Medulla oblongata (tissue), 1 donor: ENCODE measurements around the gene FBXW7.

Source experiments
- DNase-seq: peaks from one replicate; pipeline ENCODE4 v3.0.0-alpha.2; 2015; ENCODE audit errors: extremely low spot score

Gene FBXW7

GRCh38 chr4:152471251-152471792 lies 64.6 kb downstream of the FBXW7 start:
- DNase-seq = no peak

- no peak for DNase-seq
Measured at GRCh38 chr4:152468408-152468807, 67.5 kb downstream of the FBXW7 start.

- no peak for DNase-seq
Measured at GRCh38 chr4:152467101-152467500, 68.8 kb downstream of the FBXW7 start.

- no peak for DNase-seq
Measured at GRCh38 chr4:152464030-152464823, 71.7 kb downstream of the FBXW7 start.

GRCh38 chr4:152463562-152463961 lies 72.3 kb downstream of the FBXW7 start:
- no peak for DNase-seq

- DNase-seq = no peak
Measured at GRCh38 chr4:152462695-152463094, 73.2 kb downstream of the FBXW7 start.

- no peak for DNase-seq
Measured at GRCh38 chr4:152462047-152462446, 73.8 kb downstream of the FBXW7 start.

GRCh38 chr4:152460488-152460887 lies 75.4 kb downstream of the FBXW7 start:
- no peak for DNase-seq

- DNase-seq = no peak
Measured at GRCh38 chr4:152459326-152459725, 76.6 kb downstream of the FBXW7 start.

GRCh38 chr4:152458801-152459302 lies 77.0 kb downstream of the FBXW7 start:
- no peak for DNase-seq

GRCh38 chr4:152456609-152457008 lies 79.3 kb downstream of the FBXW7 start:
- no peak for DNase-seq

- DNase-seq = no peak
Measured at GRCh38 chr4:152455311-152455710, 80.6 kb downstream of the FBXW7 start.

GRCh38 chr4:152454398-152455011 lies 81.4 kb downstream of the FBXW7 start:
- DNase-seq = peak; percentile 13

- DNase-seq = no peak
Measured at GRCh38 chr4:152451496-152451895, 84.4 kb downstream of the FBXW7 start.

GRCh38 chr4:152448854-152449253 lies 87.0 kb downstream of the FBXW7 start:
- no peak for DNase-seq

- DNase-seq = no peak
Measured at GRCh38 chr4:152448038-152448707, 87.7 kb downstream of the FBXW7 start.

GRCh38 chr4:152443859-152444258 lies 92.0 kb downstream of the FBXW7 start:
- DNase-seq = no peak

- DNase-seq = no peak
Measured at GRCh38 chr4:152437561-152437960, 98.3 kb downstream of the FBXW7 start.

- no peak for DNase-seq
Measured at GRCh38 chr4:152436384-152436783, 99.5 kb downstream of the FBXW7 start.

GRCh38 chr4:152434011-152434410 lies 101.9 kb downstream of the FBXW7 start:
- no peak for DNase-seq

- no peak for DNase-seq
Measured at GRCh38 chr4:152431784-152432183, 104.1 kb downstream of the FBXW7 start.

GRCh38 chr4:152431291-152431690 lies 104.6 kb downstream of the FBXW7 start:
- DNase-seq = no peak
